HFFc6 (cell line): ENCODE results near the gene NLGN1. TPM values are rescaled to one million over a fixed set of nuclear protein-coding genes. Genes with fewer than 3 reads are reported as not detected.

Source experiments
- DNase-seq: peaks from one replicate; pipeline ENCODE4 v3.0.0-alpha.2; 2018
- H3K27ac Mint-ChIP-seq: 2 replicates; pipeline ENCODE4 v1.8.0; 2020; ENCODE audit warnings: mild to moderate bottlenecking, mixed read lengths
- H3K27me3 Mint-ChIP-seq: 2 replicates; pipeline ENCODE4 v1.8.0; 2021; ENCODE audit warnings: mild to moderate bottlenecking, moderate library complexity, mixed read lengths; ENCODE audit not compliant: insufficient read depth
- H3K36me3 Mint-ChIP-seq: 2 replicates; pipeline ENCODE4 v1.8.0; 2021; ENCODE audit warnings: low read depth, mixed read lengths
- H3K4me1 Mint-ChIP-seq: 2 replicates; pipeline ENCODE4 v1.8.0; 2020; ENCODE audit warnings: low read depth, mixed read lengths
- H3K4me3 Mint-ChIP-seq: 2 replicates; pipeline ENCODE4 v1.8.0; 2020; ENCODE audit warnings: mild to moderate bottlenecking, moderate library complexity, mixed read lengths
- H3K9me3 Mint-ChIP-seq: 2 replicates; pipeline ENCODE4 v1.8.0; 2020; ENCODE audit warnings: mild to moderate bottlenecking, mixed read lengths
- total RNA-seq, 6 experiments: library from RNA; stranded (reverse); fragmentation: NEBNext Ultra II Directional; extraction: Animal tissue kit (Norgen Biotek cat#: 25700); gene quantifications; 2 replicates in 1 of 6; 3 replicates in 5 of 6; pipeline ENCODE4 v1.2.3, GENCODE V29; 2021
- TF ChIP-seq, protein P1 (sequence below): fragments of 200-600 bp; sonication (generic); IDR thresholded peaks from 2 replicates; pipeline ENCODE4 v1.5.0; 2021; ENCODE audit warnings: antibody characterized with exemption, mild to moderate bottlenecking

NLGN1 gene
- total RNA-seq, 6 experiments from 2014 or later, result 10.0 to 17.2 (median 15.7) TPM

DNA sequence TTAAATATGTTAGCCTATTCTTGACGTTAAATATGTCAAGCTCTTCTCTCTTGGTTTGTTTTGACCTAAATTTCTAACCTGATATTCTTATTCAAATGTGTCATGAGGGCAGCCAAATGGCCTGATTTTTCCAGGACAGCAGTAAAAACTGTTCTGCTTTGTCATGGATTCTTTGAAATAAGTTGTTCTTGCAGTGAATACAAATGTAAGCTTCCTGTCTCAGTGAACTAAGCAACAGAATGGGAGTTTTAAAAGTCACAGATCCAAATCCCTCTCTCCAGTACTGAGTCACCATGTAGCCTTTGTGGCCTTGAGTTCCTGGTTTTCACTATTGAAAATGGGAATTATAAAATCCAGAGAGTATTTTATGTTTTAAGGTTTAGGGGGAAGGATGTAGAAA, 301.8 kb downstream of the NLGN1 start:
- peaks cover 5% of the 10 kb centered on the region; the same call in 1 of the 2 replicates for H3K4me1 Mint-ChIP-seq
- no peaks in the 10 kb centered on the region for H3K27me3 Mint-ChIP-seq
- no peak for DNase-seq
- H3K4me3 Mint-ChIP-seq, result no peak overlapping the region
- TF ChIP-seq, protein P1, sequence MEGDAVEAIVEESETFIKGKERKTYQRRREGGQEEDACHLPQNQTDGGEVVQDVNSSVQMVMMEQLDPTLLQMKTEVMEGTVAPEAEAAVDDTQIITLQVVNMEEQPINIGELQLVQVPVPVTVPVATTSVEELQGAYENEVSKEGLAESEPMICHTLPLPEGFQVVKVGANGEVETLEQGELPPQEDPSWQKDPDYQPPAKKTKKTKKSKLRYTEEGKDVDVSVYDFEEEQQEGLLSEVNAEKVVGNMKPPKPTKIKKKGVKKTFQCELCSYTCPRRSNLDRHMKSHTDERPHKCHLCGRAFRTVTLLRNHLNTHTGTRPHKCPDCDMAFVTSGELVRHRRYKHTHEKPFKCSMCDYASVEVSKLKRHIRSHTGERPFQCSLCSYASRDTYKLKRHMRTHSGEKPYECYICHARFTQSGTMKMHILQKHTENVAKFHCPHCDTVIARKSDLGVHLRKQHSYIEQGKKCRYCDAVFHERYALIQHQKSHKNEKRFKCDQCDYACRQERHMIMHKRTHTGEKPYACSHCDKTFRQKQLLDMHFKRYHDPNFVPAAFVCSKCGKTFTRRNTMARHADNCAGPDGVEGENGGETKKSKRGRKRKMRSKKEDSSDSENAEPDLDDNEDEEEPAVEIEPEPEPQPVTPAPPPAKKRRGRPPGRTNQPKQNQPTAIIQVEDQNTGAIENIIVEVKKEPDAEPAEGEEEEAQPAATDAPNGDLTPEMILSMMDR, result no peak
- H3K9me3 Mint-ChIP-seq, result peaks cover 13% of the 10 kb centered on the region
- peaks cover 14% of the 10 kb centered on the region for H3K36me3 Mint-ChIP-seq
- no peak overlapping the region for H3K27ac Mint-ChIP-seq

DNA sequence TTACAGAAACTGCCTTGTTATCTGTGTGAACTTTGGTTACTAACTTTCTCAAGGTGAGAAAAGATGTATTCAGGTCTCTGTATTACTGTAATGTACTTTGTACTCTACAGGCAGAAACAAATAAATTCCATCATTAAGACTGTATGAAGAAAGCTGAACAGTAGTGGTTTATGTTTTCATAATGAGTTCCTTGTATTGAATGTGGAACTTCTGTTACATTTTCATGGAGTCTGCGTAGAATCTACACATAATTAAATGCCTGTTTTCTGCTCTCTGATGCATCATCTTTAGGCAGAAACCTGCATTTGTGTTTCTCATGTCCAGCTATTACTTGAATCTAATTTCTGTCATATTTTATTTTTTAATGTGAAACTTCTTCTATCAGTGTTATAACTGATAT, 302.8 kb downstream of the NLGN1 start:
- TF ChIP-seq, protein P1, result no peak
- Mint-ChIP-seq H3K4me1 (peaks cover 5% of the 10 kb centered on the region; the same call in 1 of the 2 replicates), H3K27ac (no peak overlapping the region), H3K4me3 (no peak overlapping the region), H3K27me3 (no peaks in the 10 kb centered on the region), H3K36me3 (peaks cover 14% of the 10 kb centered on the region), H3K9me3 (peaks cover 13% of the 10 kb centered on the region)
- DNase-seq, result no peak

DNA sequence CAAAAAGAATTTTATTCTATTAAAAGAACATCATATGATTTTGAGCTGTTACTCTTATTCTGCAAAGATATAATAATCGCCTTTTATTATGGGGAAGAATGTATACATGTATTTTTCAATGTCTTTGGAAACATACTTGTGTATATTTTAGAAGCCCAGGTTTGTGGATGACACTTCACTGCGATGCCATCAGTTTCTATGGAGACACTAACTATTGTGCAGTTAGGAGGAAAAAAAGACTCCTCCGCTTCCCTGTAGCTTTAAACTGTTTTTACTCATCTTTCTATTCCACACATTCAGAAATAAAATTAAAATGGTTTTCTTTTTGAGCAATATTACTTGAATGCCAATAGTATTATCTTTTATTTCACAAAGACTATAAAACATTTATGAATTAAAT, 305.0 kb downstream of the NLGN1 start:
- H3K36me3 Mint-ChIP-seq, result peaks cover 14% of the 10 kb centered on the region

DNA sequence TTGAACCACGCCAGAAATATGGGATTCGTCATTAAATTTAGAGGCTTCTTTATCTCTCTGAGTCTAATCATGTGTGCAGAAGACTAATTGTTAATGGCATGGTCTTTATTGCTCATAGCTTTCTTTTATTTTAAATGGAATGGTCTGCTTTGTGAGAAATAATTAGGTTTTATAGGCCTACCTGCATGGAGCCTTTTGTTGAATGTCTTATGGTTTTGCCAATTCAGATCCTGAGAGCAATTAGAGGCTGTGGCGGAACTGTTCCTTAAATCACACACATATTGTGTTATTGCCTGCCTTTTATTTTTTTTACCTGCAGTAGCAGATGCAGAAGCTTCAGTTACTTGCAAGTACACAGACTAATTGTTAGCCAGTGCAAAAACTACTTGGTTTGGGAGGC, 306.2 kb downstream of the NLGN1 start:
- no peak overlapping the region for H3K27ac Mint-ChIP-seq
- H3K4me1 Mint-ChIP-seq, result peaks cover 13% of the 10 kb centered on the region
- no peaks in the 10 kb centered on the region for H3K27me3 Mint-ChIP-seq
- H3K4me3 Mint-ChIP-seq, result no peak overlapping the region
- no peak for DNase-seq
- TF ChIP-seq, protein P1, result no peak
- H3K9me3 Mint-ChIP-seq, result peaks cover 13% of the 10 kb centered on the region
- peaks cover 14% of the 10 kb centered on the region for H3K36me3 Mint-ChIP-seq

More for the DNA sequence above, 305.0 kb downstream of the NLGN1 start:
- Mint-ChIP-seq H3K4me3 (no peak overlapping the region), H3K27ac (no peak overlapping the region), H3K27me3 (no peaks in the 10 kb centered on the region), H3K4me1 (peaks cover 5% of the 10 kb centered on the region; the same call in 1 of the 2 replicates), H3K9me3 (peaks cover 13% of the 10 kb centered on the region)
- TF ChIP-seq, protein P1, result no peak
- no peak for DNase-seq

DNA sequence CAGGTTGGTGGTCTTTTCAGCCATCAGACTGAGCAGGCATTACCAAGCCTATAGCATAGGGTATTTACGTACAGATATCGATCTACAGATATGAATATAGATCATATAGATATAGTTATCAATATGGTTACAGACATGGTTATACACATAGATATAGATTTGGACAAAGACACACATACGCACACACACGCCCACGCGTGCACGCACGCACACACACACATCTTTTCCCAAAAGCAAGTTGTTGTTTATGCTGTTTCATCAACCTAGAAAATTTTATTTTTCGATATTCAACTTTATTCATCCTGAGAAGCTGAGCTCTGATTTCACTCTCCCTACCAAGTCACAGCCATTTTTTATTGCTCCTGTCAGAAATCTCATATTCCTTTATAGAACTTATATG, 309.1 kb downstream of the NLGN1 start:
- TF ChIP-seq, protein P1, result no peak
- no peak for DNase-seq
- no peaks in the 10 kb centered on the region; the same call in 1 of the 2 replicates for H3K9me3 Mint-ChIP-seq
- H3K36me3 Mint-ChIP-seq, result no peaks in the 10 kb centered on the region
- no peak overlapping the region for H3K27ac Mint-ChIP-seq
- H3K27me3 Mint-ChIP-seq, result no peaks in the 10 kb centered on the region
- peaks cover 16% of the 10 kb centered on the region for H3K4me1 Mint-ChIP-seq
- no peak overlapping the region for H3K4me3 Mint-ChIP-seq

DNA sequence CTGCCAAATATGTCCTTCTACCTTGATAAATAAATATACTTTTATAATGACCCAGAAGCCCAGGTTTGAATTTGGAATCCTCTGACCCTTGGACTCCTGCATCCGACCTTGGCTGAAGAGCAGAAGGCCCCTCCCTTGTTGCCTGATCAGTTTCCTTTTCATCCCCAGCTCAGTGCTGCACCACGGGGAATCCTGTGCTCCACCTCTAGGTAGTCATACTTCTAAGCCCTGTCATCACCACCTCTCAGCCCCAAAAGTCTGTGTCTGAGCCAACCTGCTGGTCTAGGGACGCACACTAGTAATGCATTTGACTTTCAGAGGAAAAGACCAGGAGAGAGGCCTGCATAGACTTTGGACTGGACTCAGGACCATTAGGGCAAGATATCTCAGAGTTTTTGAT, 310.6 kb downstream of the NLGN1 start:
- no peaks in the 10 kb centered on the region for H3K27me3 Mint-ChIP-seq
- no peaks in the 10 kb centered on the region for H3K36me3 Mint-ChIP-seq
- no peak overlapping the region for H3K27ac Mint-ChIP-seq
- no peak for DNase-seq
- TF ChIP-seq, protein P1, result no peak
- H3K9me3 Mint-ChIP-seq, result no peaks in the 10 kb centered on the region
- peaks cover 19% of the 10 kb centered on the region for H3K4me1 Mint-ChIP-seq
- no peak overlapping the region for H3K4me3 Mint-ChIP-seq
